Left forelimb (tissue), 1 donor: Measurements from ENCODE around the gene TULP1.
"Not testable (repeated sequence)": the region's sequence is repeated elsewhere in the genome, so short reads cannot be mapped to it uniquely, and the experiment has no call there.

Experiments used
- DNase-seq: peaks from one replicate; pipeline ENCODE4 v3.0.0-alpha.2; 2018; ENCODE audit warnings: low spot score

TULP1 gene

DNA sequence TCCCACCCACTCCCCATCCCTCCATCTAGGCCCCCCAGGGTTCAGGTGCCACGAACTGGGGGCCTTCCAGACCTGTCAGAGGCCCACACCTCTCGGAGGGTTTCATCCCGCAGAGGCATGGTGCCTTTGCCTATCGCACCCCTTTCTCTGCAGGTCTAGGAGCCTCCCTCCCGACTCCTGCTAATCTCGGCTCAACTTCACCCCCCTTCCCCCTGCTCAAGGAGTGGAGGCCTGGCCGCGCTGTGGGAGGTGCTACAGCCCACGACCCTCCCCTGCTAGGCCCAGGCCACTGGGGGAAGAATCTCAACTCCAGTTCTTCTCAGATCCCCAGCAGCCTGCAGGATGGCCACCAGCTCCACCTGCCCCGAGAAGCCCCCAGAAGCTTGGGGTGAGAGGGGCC is at the start of gene TULP1:
Gene TULP1 (minus strand): TSS at position 157 of the 400 bp plus-strand sequence. CDS start 38 bp downstream, at position 119.
- DNase-seq: no peak

DNA sequence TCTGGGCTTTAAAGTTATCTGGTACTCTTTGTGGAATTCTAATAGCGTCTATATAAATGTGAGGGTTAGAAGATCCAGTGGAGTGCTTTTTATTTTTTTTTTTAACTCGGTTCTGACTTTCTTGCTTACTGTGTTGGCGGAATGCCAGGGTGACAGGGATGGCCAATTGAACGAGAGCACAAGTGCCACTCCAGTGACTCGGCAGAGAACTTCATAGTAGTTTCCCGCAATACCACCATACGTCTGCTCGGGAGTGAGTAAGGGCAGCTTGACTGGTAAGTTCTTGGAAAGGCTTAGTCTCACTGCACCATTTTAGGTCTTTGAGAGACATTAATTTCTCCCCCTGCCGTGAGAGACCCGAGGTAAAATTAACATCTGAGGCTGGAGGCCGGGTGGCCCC is 49.4 kb upstream of the TULP1 start:
- no peak for DNase-seq

DNA sequence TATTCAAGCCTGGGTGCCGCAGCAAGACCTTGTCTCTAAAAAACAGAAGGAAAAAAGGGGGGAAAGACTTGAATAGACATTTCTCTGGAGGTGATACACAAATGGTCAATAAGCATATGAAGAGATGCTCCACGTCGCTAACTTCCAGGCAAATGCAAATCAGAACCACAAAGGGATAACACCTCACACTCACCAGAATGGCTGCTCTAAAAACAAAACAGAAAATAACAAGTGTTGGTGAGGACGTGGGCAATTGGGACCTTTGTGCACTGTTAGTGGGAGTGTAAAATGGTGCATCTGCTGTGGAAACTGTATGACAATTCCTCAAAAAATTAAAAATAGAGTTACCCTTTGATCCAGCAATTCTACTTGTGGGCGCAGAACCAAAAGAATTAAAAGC is 48.4 kb upstream of the TULP1 start:
- no peak for DNase-seq

DNA sequence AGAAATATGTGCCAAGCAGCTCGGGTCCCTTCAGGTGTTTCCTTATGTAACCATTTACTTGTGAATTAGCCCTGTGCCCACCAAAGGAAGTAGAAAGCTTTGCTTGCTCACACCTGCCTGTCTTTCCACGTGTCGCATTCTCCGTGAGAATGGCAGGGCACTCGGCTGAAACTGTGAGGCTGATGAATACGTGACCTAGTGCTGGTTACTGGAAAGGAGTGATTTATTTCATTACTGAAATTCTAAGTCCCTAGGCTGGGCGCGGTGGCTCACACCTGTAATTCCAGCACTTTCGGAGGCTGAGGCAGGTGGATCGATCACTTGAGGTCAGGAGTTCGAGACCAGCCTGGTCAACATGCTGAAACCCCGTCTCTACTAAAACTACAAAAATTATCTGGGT is 45.9 kb upstream of the TULP1 start:
- DNase-seq: no peak

DNA sequence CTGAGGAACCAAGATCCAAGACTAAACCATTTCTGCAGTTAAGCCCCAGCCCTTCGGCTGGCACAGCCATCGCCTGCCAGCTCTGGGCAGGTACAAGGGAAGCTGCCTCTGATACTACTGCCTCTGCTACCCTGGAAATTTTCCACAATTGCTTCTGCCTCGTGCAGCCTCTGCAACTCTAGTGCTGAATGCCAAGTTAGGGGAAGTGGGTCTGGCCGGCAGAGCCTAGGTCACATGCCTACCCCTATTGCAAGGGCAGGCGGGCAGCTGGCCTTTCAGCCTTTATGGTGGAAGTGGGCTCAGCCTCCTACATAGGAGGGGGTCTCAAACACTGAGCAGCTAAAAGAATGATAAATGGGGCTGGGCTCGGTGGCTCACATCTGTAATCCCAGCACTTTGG is 44.5 kb upstream of the TULP1 start:
- DNase-seq: no peak

DNA sequence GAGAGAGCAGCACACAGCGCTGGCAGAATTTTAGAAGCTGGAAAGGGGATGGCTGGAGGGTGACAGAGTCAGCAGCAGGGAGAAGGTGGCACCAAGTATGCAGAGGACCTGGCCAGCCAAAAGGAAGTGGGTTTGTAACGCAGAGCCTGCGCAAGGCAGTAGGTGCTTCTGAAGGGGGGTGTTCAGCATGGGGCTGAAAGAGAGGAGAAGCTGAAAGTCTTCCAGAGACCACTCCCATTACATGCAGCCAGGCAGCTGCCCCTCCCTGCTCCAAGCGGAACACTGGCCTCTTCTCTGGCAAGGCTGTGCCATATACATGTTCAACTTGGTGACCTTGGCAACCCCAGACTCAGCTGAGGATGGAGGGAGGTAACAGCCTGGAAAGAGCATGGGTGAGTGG is 42.1 kb upstream of the TULP1 start:
- DNase-seq: no peak

DNA sequence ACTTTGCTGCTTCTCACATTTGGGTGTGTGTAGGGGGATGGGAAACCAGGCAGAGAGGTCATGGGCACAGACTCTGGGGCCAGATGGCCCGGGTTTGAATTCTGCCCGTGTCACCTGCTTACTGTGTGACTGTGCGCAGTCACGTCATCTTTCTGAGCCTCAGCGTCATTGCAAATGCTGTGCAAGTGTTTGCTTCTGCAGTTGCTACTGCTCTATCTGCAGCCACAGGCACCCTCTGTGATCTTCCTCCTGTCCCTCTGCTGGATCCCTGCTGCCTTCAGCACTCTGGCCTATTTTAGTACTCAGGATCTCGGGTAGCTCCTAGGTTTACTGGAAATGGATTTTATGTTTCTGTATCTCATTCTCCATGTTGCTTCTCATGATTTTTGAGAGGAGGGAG is 40.6 kb upstream of the TULP1 start:
- DNase-seq: no peak

DNA sequence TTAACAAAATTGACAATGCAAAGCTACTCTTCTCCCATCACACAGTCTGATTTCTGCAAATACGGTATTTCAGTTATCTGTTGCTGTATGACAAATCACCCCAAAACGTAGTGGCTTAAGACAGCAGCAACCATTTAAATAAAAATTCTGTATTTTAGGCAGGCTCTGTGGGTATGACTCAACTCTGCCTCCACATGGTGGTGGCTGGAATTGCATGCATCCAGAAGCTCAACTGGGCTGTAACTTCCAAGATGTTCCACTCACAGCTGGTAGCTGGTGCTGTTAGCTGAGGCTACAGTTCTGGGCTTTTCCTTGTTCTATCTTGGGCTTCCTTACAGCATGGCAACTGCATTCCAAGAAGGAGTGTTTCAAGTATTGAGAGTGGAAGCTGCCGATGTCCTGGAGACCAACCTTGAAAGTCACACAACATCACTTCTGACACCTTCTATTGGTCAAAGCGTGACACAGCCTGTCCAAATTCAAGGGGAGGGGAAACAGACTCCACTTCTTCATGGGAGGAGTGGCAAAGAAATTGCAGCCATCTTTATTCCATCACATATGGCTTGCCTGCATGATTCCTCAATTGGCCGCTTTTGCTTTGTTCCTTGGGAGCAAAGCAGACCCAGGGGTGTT is 39.7 kb upstream of the TULP1 start:
- DNase-seq: no peak

DNA sequence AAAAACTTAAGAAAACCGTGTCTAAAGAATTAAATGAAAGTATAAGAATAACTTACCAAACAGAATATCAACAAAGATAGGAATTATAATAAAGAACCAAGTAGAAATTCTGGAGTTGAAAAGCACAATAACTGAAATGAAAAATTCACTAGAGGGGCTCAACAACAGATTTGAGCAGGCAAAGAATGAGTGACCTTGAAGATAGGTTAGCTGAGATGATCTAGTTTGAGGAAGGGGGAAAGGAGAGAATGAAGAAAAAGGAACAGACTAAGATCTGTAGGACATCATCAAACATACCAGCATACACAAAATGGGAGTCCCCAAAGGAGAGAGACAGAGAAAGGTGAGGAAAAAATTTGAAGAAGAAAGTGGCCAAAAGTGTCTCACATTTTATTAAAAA is 37.7 kb upstream of the TULP1 start:
- no peak for DNase-seq

DNA sequence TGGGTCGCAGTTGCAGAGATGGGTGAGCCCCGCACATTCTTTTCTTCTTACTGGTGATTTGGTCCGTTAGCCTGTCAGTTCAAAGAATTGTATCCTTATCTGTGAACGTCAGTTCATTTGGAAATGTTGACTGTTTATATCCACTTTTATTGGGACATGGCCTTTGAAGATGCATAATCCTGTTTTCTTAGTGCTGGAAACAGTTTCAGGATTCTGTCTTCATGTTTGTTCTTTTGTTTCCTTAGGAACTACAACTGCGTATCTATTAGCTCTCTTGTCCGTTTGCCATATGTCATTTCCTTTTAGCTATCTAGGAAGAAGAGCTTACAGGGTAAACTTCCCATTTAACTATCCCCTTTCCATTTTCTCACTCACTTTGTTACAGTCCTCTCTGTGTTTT is 35.0 kb upstream of the TULP1 start:
- no peak for DNase-seq

DNA sequence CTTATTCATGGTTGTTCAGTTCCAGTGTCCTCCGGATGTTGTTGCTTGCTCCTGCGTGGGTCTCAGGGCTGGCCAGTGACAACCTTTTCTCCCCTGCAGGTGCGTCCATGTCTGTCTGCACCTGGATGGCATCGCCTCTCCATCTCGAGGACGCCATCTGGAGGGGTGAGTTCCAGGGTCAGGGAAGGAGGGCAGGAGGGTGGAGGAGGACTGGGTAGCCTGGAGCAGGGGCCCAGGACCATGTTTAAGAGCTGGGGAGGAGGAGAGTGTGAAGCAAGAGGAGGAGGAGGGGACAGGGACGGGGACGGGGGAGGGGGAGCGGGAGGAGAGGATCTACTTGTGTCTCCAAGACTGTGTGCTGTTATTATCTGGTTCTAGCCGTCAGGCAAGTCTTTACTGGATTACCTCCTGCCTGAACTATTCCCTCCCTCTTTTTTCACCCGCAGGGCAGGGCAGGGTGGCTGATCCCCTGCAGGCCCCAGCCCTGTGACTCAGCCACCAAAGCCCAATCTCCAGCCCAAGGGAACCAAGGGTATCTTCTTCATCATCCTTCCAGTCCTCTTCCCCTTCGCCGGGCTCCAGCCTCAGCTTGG is 32.2 kb upstream of the TULP1 start:
- no peak for DNase-seq

DNA sequence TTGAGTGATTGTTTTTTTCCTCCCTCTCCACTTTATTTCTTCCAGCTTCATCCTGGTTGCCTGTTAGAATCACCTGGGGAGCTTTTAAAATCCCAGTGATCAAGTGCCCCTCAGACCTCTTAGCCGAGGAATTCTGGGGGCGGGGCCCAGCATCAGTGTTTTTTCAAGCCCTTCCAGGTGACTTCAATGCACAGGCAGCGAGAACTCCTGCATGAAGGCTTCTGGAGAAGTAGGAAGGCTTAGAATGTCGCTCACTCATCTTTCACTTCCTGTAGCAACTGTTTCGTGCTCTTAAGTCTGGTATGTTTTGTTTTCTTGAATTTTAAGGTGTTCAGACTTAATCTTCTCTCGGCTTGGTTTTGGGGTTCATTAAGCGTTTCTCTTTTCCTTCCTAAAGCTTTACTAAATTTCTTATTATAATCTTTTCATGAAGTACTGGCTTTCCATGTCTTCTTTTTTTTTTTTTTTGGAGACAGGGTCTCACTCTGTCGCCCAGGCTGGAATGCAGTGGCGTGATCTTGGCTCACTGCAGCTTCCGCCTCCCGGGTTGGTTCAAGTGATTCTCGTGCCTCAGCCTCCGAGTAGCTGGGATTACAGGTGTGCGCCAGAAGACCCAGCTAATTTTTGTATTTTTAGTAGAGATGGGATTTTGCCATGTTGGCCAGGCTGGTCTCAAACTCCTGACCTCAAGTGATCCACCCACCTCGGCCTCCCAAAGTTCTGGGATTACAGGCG is 30.9 kb upstream of the TULP1 start:
- DNase-seq: no peak

DNA sequence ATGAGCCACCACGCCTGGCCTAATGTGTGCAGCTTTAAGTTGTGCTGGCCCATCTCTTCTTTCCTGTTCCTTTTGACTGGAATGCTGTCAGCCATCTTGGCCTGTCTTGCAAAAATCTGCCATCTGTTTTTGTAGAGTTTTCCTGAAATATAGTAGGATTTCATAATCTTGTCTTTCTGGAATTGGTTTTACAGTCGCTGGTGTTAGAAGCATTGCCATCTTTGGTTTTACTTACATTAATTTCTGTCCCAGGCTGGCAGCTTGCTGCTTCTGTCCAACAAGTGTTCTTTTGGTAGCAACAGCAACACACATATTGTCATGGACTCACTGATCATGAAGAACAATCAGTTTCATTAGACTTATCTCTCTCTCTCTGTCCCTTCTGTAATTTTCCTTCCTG is 29.1 kb upstream of the TULP1 start:
- no peak for DNase-seq

DNA sequence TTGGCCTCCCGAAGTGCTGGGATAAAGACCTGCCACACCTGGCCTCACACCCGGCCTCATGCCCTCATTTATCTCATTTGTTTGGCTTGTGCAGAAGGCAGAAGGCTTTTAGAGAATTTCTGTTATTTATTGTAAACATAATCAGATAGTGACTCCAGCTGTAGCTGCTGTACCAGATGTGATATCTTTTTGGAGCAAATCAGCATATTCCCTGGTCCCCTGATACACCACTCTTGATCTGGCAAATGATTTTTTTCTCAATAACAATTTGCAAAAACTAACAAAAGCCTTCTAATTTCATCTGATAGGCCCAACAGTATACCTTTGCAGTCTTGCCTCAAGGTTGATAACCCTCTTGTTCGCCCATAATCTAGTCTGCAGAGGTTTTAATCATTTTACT is 26.5 kb upstream of the TULP1 start:
- no peak for DNase-seq

DNA sequence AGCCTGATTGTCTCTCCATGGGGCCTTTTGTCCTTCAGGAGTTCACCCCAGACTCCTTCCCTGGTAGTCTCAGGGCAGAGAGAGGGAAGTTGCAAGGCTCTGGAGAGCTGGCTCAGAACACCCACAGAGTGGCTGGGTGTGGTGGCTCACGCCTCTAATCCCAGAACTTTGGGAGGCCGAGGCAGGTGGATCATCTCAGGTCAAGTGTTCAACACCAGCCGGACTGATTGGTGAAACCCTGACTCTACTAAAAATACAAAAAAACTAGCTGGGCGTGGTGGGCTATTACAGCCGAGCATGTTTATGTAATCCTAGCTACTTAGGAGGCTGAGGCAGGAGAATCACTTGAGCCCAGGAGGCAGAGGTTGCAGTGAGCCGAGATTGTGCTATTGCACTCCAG is 23.2 kb upstream of the TULP1 start:
- not testable (repeated sequence) for DNase-seq

DNA sequence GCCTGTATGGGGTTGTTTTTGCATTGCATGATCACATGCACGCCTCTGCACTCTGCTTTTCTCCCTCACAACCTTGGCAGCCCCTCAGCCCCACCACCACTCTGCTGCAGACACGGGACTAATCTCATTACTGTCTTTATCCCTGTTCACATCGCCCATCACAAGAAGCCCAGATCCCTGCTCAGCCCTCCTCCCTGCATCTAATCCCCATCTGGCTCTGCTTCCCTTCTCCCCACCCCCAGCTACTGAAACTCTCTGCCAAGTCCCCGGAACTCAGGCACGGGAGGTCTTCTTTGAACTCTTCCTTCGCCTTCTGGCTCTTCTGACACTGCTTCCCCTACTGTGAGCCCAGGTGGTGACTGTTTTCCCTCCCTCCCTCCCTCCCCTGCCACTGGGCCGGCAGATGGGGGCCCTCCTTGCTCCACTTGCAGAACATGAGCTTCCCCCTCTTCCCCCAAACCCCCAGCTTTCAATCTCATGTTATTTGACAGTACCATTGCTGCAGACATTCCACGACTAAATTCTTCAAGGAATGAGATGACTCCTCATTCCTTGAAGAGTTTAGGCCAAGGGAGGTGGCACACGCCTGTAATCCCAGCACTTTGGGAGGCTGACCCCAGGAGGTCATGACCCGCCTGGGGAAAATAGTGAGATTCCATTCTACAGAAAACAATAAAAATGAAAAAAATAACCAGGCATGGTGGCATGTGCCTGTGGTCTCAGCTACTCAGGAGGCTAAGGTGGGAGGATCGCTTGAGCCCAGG is 21.9 kb upstream of the TULP1 start:
- peak; percentile 73 for DNase-seq

DNA sequence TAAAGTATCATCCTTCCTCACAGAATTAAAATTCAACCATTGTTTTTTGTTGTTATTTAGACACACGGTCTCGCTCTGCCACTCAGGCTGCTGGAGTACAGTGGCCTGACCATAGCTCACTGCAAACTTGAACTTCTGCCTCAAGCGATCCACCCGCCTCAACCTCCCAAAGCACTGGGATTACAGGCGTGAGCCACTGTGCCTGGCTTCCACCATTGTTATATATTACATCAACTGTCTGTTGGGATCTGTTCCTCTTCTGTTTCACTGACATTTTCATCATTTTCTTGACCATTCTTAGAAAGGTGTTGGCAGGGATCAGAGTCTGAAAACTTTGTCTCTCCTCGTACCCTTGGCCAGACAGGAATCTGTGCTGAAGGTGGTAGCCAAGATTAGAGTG is 21.3 kb upstream of the TULP1 start:
- no peak for DNase-seq

DNA sequence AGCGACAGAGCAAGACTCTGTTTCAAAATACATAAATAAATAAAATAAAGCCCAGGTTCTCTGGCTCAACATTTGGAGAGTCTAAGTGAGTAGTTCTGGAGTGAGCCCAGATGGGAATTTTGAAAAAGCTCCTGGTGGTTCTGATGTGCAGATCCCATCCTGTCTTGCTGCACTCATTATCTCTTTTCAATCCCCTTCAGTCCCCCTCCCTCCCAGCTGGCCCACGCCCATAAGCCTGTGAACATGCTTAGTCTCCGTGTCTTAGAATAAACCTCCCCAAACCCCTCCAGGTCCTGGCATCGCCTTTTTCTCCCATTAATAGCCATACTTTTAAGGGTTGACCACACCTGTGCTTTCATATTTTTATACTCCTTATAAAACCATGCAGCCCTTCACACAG is 19.4 kb upstream of the TULP1 start:
- no peak for DNase-seq

DNA sequence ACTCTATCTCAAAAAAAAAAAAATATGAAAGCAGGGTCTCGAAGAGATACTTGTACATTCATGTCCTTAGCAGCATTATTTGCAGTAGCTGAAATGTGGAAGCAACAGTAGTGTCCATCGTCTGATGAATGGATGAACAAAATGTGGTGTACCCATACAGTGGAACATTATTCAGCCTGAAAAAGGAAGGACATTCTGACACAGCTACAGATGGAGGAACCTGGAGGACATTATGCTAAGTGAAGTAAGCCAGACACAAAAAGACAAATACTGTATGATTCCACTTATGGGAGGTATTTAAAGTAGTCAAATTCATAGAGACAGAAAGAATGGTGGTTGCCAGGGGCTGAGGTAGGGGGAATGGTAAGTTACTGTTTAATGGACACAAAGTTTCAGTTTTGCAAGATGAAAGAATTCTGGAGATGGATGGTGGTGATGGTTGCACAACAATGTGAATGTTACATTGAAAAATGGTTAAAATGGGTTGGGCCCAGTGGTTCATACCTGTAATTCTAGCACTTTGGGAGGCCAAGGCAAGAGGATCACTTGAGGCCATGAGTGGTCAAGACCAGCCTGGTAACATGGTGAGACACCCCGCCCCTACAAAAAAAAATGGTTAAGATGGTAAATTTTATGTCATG is 11.8 kb upstream of the TULP1 start:
- no peak for DNase-seq

DNA sequence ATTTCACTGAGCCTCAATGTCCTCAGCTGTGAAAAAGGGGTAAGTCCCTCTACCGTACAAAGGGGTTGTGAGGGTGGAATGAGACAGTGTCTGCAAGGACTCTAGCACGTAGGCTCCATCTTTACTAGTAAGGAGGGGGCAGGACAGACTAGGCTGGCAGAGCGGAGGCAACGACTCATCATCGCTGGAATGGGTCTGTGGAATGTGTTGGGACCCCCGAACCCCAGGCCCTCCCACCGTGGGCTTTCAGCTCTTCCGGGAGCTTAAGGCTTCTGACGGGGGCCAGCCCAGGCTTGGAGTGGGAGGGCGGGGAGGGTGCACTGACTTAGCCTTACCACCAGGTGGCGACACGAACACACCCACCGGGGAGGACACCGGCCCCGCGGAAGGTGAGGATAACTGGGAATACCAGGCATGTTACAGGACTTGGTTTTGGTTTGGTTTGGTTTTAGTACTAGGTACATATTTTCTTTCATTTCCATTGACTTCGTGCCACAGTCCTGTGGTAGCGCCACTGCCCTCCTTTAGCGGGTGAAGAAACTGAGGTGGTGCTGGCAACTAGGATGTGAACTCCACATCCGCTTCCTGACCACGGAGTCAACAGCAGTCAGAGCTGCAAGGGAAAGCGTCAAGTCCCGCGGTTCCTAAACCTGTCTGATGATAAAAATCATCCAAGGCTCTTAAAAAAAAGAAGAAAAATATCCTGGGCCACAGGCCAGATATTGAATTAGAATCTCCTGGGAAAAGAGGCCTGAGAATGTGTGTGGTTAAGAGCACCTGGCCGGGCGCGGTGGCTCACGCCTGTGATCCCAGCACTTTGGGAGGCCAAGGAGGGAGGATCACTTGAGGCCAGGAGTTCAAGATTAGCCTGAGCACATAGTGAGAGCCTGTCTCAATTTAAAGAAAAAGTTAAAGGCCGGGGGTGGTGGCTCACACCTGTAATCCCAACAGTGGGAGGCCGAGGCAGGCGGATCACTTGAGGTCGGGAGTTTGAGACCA is 10.3 kb upstream of the TULP1 start:
- DNase-seq: peak; percentile 87

DNA sequence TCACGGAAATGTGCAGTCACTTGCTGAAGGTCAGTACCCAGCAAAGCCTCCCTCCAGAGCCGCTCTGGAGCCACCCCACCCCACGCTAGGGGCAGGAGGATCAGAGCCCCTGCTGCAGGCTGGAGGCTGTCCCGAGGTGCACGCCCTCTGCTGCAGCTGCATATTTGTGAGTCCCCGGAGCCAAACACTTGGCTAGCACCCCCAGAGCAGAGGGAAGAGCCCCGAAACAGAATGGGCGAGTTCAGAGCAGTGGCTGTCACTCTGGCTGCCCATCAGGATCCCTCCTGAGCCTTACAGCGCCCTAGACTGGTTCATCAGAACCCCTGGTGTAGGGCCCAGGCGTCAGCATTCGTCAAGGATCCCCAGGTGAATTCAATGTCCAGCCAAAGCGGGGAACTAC is 9.5 kb upstream of the TULP1 start:
- DNase-seq: no peak
